Gastrocnemius medialis (tissue), 4 donors: ENCODE measurements around the gene ALOX12B.

Experiments used
- CTCF ChIP-seq, 5 experiments: fragments of 450-650 bp in 3 of 5; fragments of 200-600 bp in 2 of 5; sonication (generic) in 2 of 5; IDR thresholded peaks in 4 of 5; conservative IDR thresholded peaks in 1 of 5; 1 replicate in 4 of 5; 2 replicates in 1 of 5; pipeline ENCODE4 v1.5.1; 2016 to 2019; ENCODE audit warnings: antibody characterized with exemption in 5 of 5, mild to moderate bottlenecking in 3 of 5, moderate library complexity in 3 of 5
- POLR2A ChIP-seq, 2 donors: fragments of 450-650 bp; IDR thresholded peaks; one replicate each; pipeline ENCODE4 v1.6.1; 2017; ENCODE audit warnings: antibody characterized with exemption in 2 of 2, mild to moderate bottlenecking in 2 of 2, moderate library complexity in 2 of 2

GRCh38 chr17:8095361-8095760 lies 7.8 kb upstream of the ALOX12B start:
- TF ChIP-seq CTCF (IDR thresholded peaks at IDR 0.05 in 4 of 5, conservative IDR thresholded peaks at IDR 0.05 in 1 of 5): no peak
- TF ChIP-seq POLR2A (IDR thresholded peaks at IDR 0.05): no peak
